H1 (cell line): ENCODE results near the gene KCNMA1. TPM values are rescaled to one million over a fixed set of nuclear protein-coding genes. Genes with fewer than 3 reads are reported as not detected.

ENCODE experiments used
- CTCF ChIA-PET: fragments of 300-600 bp; sonication (Branson Sonifier 250); formaldehyde crosslinking; loops from one replicate; lab custom pipeline; 2021; ENCODE audit not compliant: partially characterized antibody; lab: Charles Lee
- POLR2A ChIA-PET: fragments of 300-600 bp; sonication (Branson Sonifier 250); formaldehyde crosslinking; loops from one replicate; lab custom pipeline; 2021; ENCODE audit warnings: inconsistent platforms; ENCODE audit not compliant: partially characterized antibody; lab: Charles Lee
- DNase-seq, 2 experiments: peaks; one replicate each; pipeline versions ENCODE4 v3.0.0 to v3.0.0-alpha.2; 2010 to 2022; ENCODE audit warnings: low spot score in 2 of 2, low read depth in 1 of 2, mixed read lengths in 1 of 2
- FAIRE-seq: peaks from 2 replicates; lab custom pipeline; 2011; peaks lifted over from hg19 to GRCh38; lab: Jason Lieb, UNC
- H2AFZ ChIP-seq: 2 replicates; pipeline ENCODE4 v1.8.1; 2012; ENCODE audit warnings: low read length, inconsistent platforms
- H2AK5ac ChIP-seq: 2 replicates; pipeline ENCODE4 v1.6.1; 2013; ENCODE audit warnings: low read depth, low read length
- H2BK120ac ChIP-seq: replicated peaks from 2 replicates; pipeline ENCODE3; 2013; ENCODE audit warnings: low read depth, low read length, inconsistent platforms
- H2BK12ac ChIP-seq: 2 replicates; pipeline ENCODE4 v1.6.1; 2013; ENCODE audit warnings: low read depth, low read length
- H2BK15ac ChIP-seq: 2 replicates; pipeline ENCODE4 v1.6.1; 2013; ENCODE audit warnings: low read length
- H2BK20ac ChIP-seq: 2 replicates; pipeline ENCODE4 v1.6.1; 2013; ENCODE audit warnings: low read length
- H2BK5ac ChIP-seq: 2 replicates; pipeline ENCODE4 v1.6.1; 2013; ENCODE audit warnings: low read depth, low read length
- H3K14ac ChIP-seq: 2 replicates; pipeline ENCODE4 v1.6.1; 2013; ENCODE audit warnings: inconsistent platforms; ENCODE audit not compliant: insufficient read length
- H3K18ac ChIP-seq: 2 replicates; pipeline ENCODE4 v1.6.1; 2013; ENCODE audit warnings: low read length; ENCODE audit errors: extremely low read depth
- H3K23ac ChIP-seq: 2 replicates; pipeline ENCODE4 v1.6.1; 2013; ENCODE audit warnings: inconsistent platforms; ENCODE audit not compliant: insufficient read length
- H3K23me2 ChIP-seq: 2 replicates; pipeline ENCODE4 v1.6.1; 2013; ENCODE audit warnings: low read depth, low read length
- H3K27ac ChIP-seq: 2 replicates; pipeline ENCODE4 v1.6.1; 2011; ENCODE audit warnings: low read depth, low read length, inconsistent platforms
- H3K27me3 ChIP-seq, 4 experiments: replicated peaks in 1 of 4; 1 replicate in 1 of 4; 2 replicates in 3 of 4; pipeline versions ENCODE4 v1.6.1 to v1.8.1; 2011 to 2013; ENCODE audit warnings: low read length in 3 of 4, mild to moderate bottlenecking in 3 of 4, inconsistent platforms in 2 of 4, mixed read lengths in 2 of 4, moderate library complexity in 1 of 4; ENCODE audit not compliant: control insufficient read depth in 3 of 4, insufficient read depth in 3 of 4; ENCODE audit errors: extremely low read depth in 1 of 4
- H3K36me3 ChIP-seq, 4 experiments: 2 replicates each; pipeline versions ENCODE4 v1.6.1 to v1.8.1; 2011 to 2013; ENCODE audit warnings: mild to moderate bottlenecking in 4 of 4, low read length in 3 of 4, moderate library complexity in 2 of 4, control low read depth in 1 of 4, inconsistent platforms in 1 of 4; ENCODE audit not compliant: insufficient read depth in 4 of 4, control insufficient read depth in 2 of 4
- H3K4ac ChIP-seq: replicated peaks from 2 replicates; pipeline ENCODE3; 2013; ENCODE audit warnings: low read length, low read depth, mixed read lengths, inconsistent platforms; ENCODE audit not compliant: insufficient read length
- H3K4me1 ChIP-seq, 4 experiments: replicated peaks in 1 of 4; 1 replicate in 1 of 4; 2 replicates in 3 of 4; pipeline versions ENCODE4 v1.6.1 to v1.8.1; 2011 to 2013; ENCODE audit warnings: low read length in 3 of 4, inconsistent platforms in 2 of 4, mixed read lengths in 1 of 4; ENCODE audit not compliant: insufficient read depth in 4 of 4, control insufficient read depth in 3 of 4
- H3K4me2 ChIP-seq, 2 experiments: 2 replicates each; pipeline versions ENCODE4 v1.6.1 to v1.8.1; 2011 to 2013; ENCODE audit warnings: low read depth in 2 of 2, low read length in 2 of 2, control low read depth in 1 of 2, inconsistent platforms in 1 of 2, mild to moderate bottlenecking in 1 of 2; ENCODE audit not compliant: insufficient read depth in 1 of 2
- H3K4me3 ChIP-seq, 4 experiments: fragments of 200-600, 300-600 bp in 1 of 4; sonication (generic), shearing (Covaris generic), sonication (Bioruptor Twin) in 1 of 4; 2 replicates each; pipeline versions ENCODE4 v1.5.1 to v1.8.1; 2011 to 2016; ENCODE audit warnings: low read length in 4 of 4, low read depth in 3 of 4, control low read depth in 2 of 4, inconsistent platforms in 2 of 4, mild to moderate bottlenecking in 2 of 4, mixed read lengths in 1 of 4, moderate library complexity in 1 of 4; ENCODE audit not compliant: insufficient read depth in 2 of 4; ENCODE audit errors: extremely low read depth in 1 of 4
- H3K56ac ChIP-seq: replicated peaks from 2 replicates; pipeline ENCODE3; 2013; ENCODE audit warnings: low read depth, mild to moderate bottlenecking, mixed read lengths, low read length, inconsistent platforms; ENCODE audit not compliant: insufficient read length
- H3K79me1 ChIP-seq: 2 replicates; pipeline ENCODE4 v1.6.1; 2013; ENCODE audit warnings: low read depth, low read length, control low read depth
- H3K79me2 ChIP-seq, 2 experiments: 2 replicates each; pipeline versions ENCODE4 v1.6.1 to v1.8.1; 2012 to 2013; ENCODE audit warnings: low read length in 2 of 2, mild to moderate bottlenecking in 2 of 2, inconsistent platforms in 1 of 2; ENCODE audit not compliant: insufficient read depth in 2 of 2, control insufficient read depth in 1 of 2
- H3K9ac ChIP-seq, 4 experiments: replicated peaks in 1 of 4; 1 replicate in 1 of 4; 2 replicates in 3 of 4; pipeline versions ENCODE4 v1.6.1 to v1.8.1; 2011 to 2013; ENCODE audit warnings: low read depth in 3 of 4, low read length in 3 of 4, control low read depth in 2 of 4, mild to moderate bottlenecking in 2 of 4, moderate library complexity in 2 of 4, inconsistent platforms in 1 of 4; ENCODE audit errors: extremely low read depth in 1 of 4
- H3K9me3 ChIP-seq, 2 experiments: 2 replicates each; pipeline versions ENCODE4 v1.6.1 to v1.8.1; 2012 to 2013; ENCODE audit warnings: mild to moderate bottlenecking in 2 of 2, moderate library complexity in 2 of 2, control low read depth in 1 of 2, inconsistent platforms in 1 of 2, low read depth in 1 of 2, low read length in 1 of 2, mixed read lengths in 1 of 2; ENCODE audit not compliant: insufficient read depth in 2 of 2
- H4K20me1 ChIP-seq, 2 experiments: replicated peaks in 1 of 2; 2 replicates each; pipeline versions ENCODE3 to v1.8.1; 2011 to 2013; ENCODE audit warnings: inconsistent platforms in 2 of 2, low read length in 2 of 2, mild to moderate bottlenecking in 1 of 2; ENCODE audit not compliant: insufficient read depth in 2 of 2, control insufficient read depth in 1 of 2
- H4K5ac ChIP-seq: 2 replicates; pipeline ENCODE4 v1.6.1; 2013; ENCODE audit warnings: low read length, low read depth, mixed read lengths, inconsistent platforms; ENCODE audit not compliant: insufficient read length
- H4K8ac ChIP-seq: 2 replicates; pipeline ENCODE4 v1.8.0; 2013; ENCODE audit warnings: mild to moderate bottlenecking, moderate library complexity, low read length, inconsistent platforms; ENCODE audit not compliant: insufficient read depth; ENCODE audit errors: extremely low read depth
- H4K91ac ChIP-seq: replicated peaks from 2 replicates; pipeline ENCODE3; 2013; ENCODE audit warnings: low read length, mixed read lengths, inconsistent platforms; ENCODE audit not compliant: insufficient read length
- ATF3 ChIP-seq: IDR thresholded peaks from 2 replicates; pipeline ENCODE4 v1.6.1; 2011; ENCODE audit warnings: low read depth, mild to moderate bottlenecking, low read length; ENCODE audit not compliant: insufficient read depth
- BRCA1 ChIP-seq: IDR thresholded peaks from 2 replicates; pipeline ENCODE4 v1.6.1; 2012; ENCODE audit warnings: low read depth, low read length, improper control_type of control experiment
- CTBP2 ChIP-seq: IDR thresholded peaks from 2 replicates; pipeline ENCODE4 v1.7.0; 2011; ENCODE audit warnings: borderline replicate concordance, mild to moderate bottlenecking, moderate library complexity, mixed read lengths, low read length; ENCODE audit not compliant: insufficient read depth, insufficient read length
- CTCF ChIP-seq, 3 experiments: IDR thresholded peaks; 1 replicate in 2 of 3; 2 replicates in 1 of 3; pipeline versions ENCODE4 v1.5.1 to v1.6.1; 2011; ENCODE audit warnings: low read length in 3 of 3, mild to moderate bottlenecking in 3 of 3, inconsistent platforms in 2 of 3, low read depth in 1 of 3, moderate library complexity in 1 of 3; ENCODE audit not compliant: insufficient read depth in 1 of 3; ENCODE audit errors: control extremely low read depth in 1 of 3
- RXRA ChIP-seq: IDR thresholded peaks from 2 replicates; pipeline ENCODE4 v1.6.1; 2011; ENCODE audit warnings: low read depth, mild to moderate bottlenecking, low read length, moderate library complexity; ENCODE audit not compliant: insufficient read depth
- SP4 ChIP-seq: IDR thresholded peaks from 2 replicates; pipeline ENCODE4 v1.6.1; 2012; ENCODE audit warnings: low read length, inconsistent platforms
- WGBS, 2 experiments: shearing (Covaris generic) in 1 of 2; methylation state at CpG; one replicate each; pipeline versions ENCODE4 v1.1.6 to v1.1.7; 2013 to 2015; ENCODE audit warnings: low lambda C conversion rate in 2 of 2, mixed read lengths in 2 of 2, inconsistent platforms in 1 of 2, low coverage in 1 of 2, missing lambda C conversion rate in 1 of 2; ENCODE audit not compliant: insufficient replicate concordance in 2 of 2, insufficient coverage in 1 of 2, insufficient read length in 1 of 2; ENCODE audit errors: extremely low coverage in 1 of 2, missing lambda C conversion rate in 1 of 2; 5-methylcytosine and 5-hydroxymethylcytosine counted together
- polyA plus RNA-seq, 7 experiments: library from polyadenylated mRNA; depleted of rRNA in 3 of 7; stranded (reverse) in 5 of 7; unstranded in 2 of 7; fragments of >200 nt in 5 of 7; fragments of 200-250 nt in 2 of 7; gene quantifications; 1 replicate in 5 of 7; 2 replicates in 1 of 7; 4 replicates in 1 of 7; pipeline versions ENCODE4 v1.2.1 to v1.2.3, GENCODE V29; 2011 to 2013; ENCODE audit warnings: missing spikeins in 2 of 7, mixed read lengths in 2 of 7
- total RNA-seq: library from RNA; stranded (reverse); fragmentation: NEBNext Ultra II Directional; extraction: Animal tissue kit (Norgen Biotek cat#: 25700); gene quantifications from 2 replicates; pipeline ENCODE4 v1.2.1, GENCODE V29; 2021

KCNMA1 gene
- total and polyA plus RNA-seq, 2 of the 8 experiments (the other 6 are each of a cell fraction or from before 2014, with no cell fraction given): 10.2 to 11.1 TPM

GRCh38 chr10:77226020-77226419 lies 411.6 kb downstream of the KCNMA1 start:
- Histone ChIP-seq H3K9ac (no peak overlapping the region), H2AFZ (no peak overlapping the region), H3K79me1 (no peaks in the 10 kb centered on the region), H3K79me2 (no peaks in the 10 kb centered on the region), H2AK5ac (no peak overlapping the region), H4K8ac (no peak overlapping the region), H3K23ac (no peak overlapping the region), H3K27ac (no peak overlapping the region), H3K36me3 (no peaks in the 10 kb centered on the region), H2BK12ac (no peak overlapping the region), H3K23me2 (no peaks in the 10 kb centered on the region), H3K4me2 (no peak overlapping the region), H4K20me1 (no peaks in the 10 kb centered on the region), H3K14ac (no peak overlapping the region), H3K56ac (no peak overlapping the region), H4K91ac (no peak overlapping the region), H2BK5ac (no peak overlapping the region), H3K4me1 (no peaks in the 10 kb centered on the region; a peak in 1 of 7 replicates), H4K5ac (no peak overlapping the region), H2BK15ac (no peak overlapping the region), H3K4me3 (no peak overlapping the region), H3K4ac (no peak overlapping the region), H3K27me3 (no peaks in the 10 kb centered on the region), H2BK120ac (no peak overlapping the region), H3K9me3 (no peaks in the 10 kb centered on the region), H3K18ac (no peak overlapping the region), H2BK20ac (no peak overlapping the region)
- peak; percentile 45 for FAIRE-seq
- TF ChIP-seq SP4 (no peak), BRCA1 (no peak), CTBP2 (no peak), RXRA (no peak), ATF3 (no peak), CTCF (IDR thresholded peaks at IDR 0.05; ENCODE audit: control extremely low read depth in 1 of 3, insufficient read depth in 1 of 3, low read depth in 1 of 3, low read length in 3 of 3) (no peak)
- ChIA-PET CTCF (no interaction called here), POLR2A (interaction anchor here (0.5 kb wide), 1 partner anchor 747 kb away, joined by 4 read pairs; no protein-coding TSS in a partner anchor)
- DNase-seq: no peak
- 79% methylated on average over 2 of the region's 2 CpGs; no CpG with 5 or more reads in 1 of the 2 experiments for WGBS, 2 experiments
